HepG2 (cell line): ENCODE measurements around the gene KRI1. TPM values are rescaled to one million over a fixed set of nuclear protein-coding genes. Genes with fewer than 3 reads are reported as not detected.
A peak's percentile ranks its signal among the peaks of the same experiment; 100 is the strongest.

ENCODE experiments used
- ARNTL ChIP-seq: sonication (generic); formaldehyde crosslinking; IDR thresholded peaks from 2 replicates; pipeline ENCODE4 v1.4.0; 2020; ENCODE audit warnings: mild to moderate bottlenecking, missing genetic modification reagents
- ATF7-NPFF ChIP-seq: sonication (generic); formaldehyde crosslinking; IDR thresholded peaks from 2 replicates; pipeline ENCODE4 v1.8.1; 2023; ENCODE audit warnings: mild to moderate bottlenecking, low read depth, missing genetic modification reagents, moderate library complexity
- CCAR2 ChIP-seq: fragments of 200-400 bp; formaldehyde crosslinking; optimal IDR thresholded peaks from 2 replicates; pipeline ENCODE3; 2018; ENCODE audit warnings: low read depth, mild to moderate bottlenecking, low read length, moderate library complexity
- CENPT ChIP-seq: sonication (generic); formaldehyde crosslinking; IDR thresholded peaks from 2 replicates; pipeline ENCODE4 v1.8.0; 2022; ENCODE audit warnings: low read depth, mild to moderate bottlenecking, moderate library complexity, missing genetic modification reagents
- DZIP1 ChIP-seq: sonication (generic); formaldehyde crosslinking; IDR thresholded peaks from 2 replicates; pipeline ENCODE4 v1.5.0; 2020; ENCODE audit warnings: mild to moderate bottlenecking, missing genetic modification reagents
- HDAC2 ChIP-seq: sonication (generic); formaldehyde crosslinking; IDR thresholded peaks from 2 replicates; pipeline ENCODE4 v1.4.0; 2020; ENCODE audit warnings: missing genetic modification reagents
- KDM5B ChIP-seq: sonication (generic); formaldehyde crosslinking; IDR thresholded peaks from 2 replicates; pipeline ENCODE4 v1.4.0; 2020; ENCODE audit warnings: missing genetic modification reagents, mild to moderate bottlenecking, borderline replicate concordance
- MAZ ChIP-seq, 2 experiments: sonication (generic) in 1 of 2; formaldehyde crosslinking in 1 of 2; IDR thresholded peaks; 2 replicates each; pipeline versions ENCODE4 v1.5.0 to v1.6.1; 2012 to 2020; ENCODE audit warnings: low read depth in 2 of 2, mild to moderate bottlenecking in 2 of 2, borderline replicate concordance in 1 of 2, improper control_type of control experiment in 1 of 2, low read length in 1 of 2, missing genetic modification reagents in 1 of 2, moderate library complexity in 1 of 2
- NPAS2 ChIP-seq: sonication (generic); formaldehyde crosslinking; IDR thresholded peaks from 2 replicates; pipeline ENCODE4 v1.8.0; 2022; ENCODE audit warnings: mild to moderate bottlenecking, missing genetic modification reagents, borderline replicate concordance
- PRDM10 ChIP-seq: sonication (generic); formaldehyde crosslinking; IDR thresholded peaks from 2 replicates; pipeline ENCODE4 v1.4.0; 2020; ENCODE audit warnings: low read depth, missing genetic modification reagents
- TBX2 ChIP-seq: sonication (generic); formaldehyde crosslinking; IDR thresholded peaks from 2 replicates; pipeline ENCODE4 v1.5.0; 2020; ENCODE audit warnings: missing genetic modification reagents, mild to moderate bottlenecking, borderline replicate concordance
- ZGPAT ChIP-seq: IDR thresholded peaks from 2 replicates; pipeline ENCODE4 v1.6.1; 2016; ENCODE audit warnings: mild to moderate bottlenecking
- ZNF12 ChIP-seq: sonication (generic); formaldehyde crosslinking; IDR thresholded peaks from 2 replicates; pipeline ENCODE4 v1.5.0; 2020; ENCODE audit warnings: missing genetic modification reagents
- ZNF24 ChIP-seq: fragments of 450-650 bp; IDR thresholded peaks from 2 replicates; pipeline ENCODE4 v1.6.1; 2017; ENCODE audit warnings: antibody characterized with exemption, mild to moderate bottlenecking
- ZNF350 ChIP-seq: sonication (generic); formaldehyde crosslinking; IDR thresholded peaks from 2 replicates; pipeline ENCODE4 v1.4.0; 2020; ENCODE audit warnings: mild to moderate bottlenecking, low read depth, missing genetic modification reagents, borderline replicate concordance
- ZNF574 ChIP-seq: sonication (generic); formaldehyde crosslinking; IDR thresholded peaks from 2 replicates; pipeline ENCODE4 v1.4.0; 2020; ENCODE audit warnings: missing genetic modification reagents
- ZNF619 ChIP-seq: sonication (generic); formaldehyde crosslinking; IDR thresholded peaks from 2 replicates; pipeline ENCODE4 v1.4.0; 2020; ENCODE audit warnings: mild to moderate bottlenecking, missing genetic modification reagents
- polyA plus RNA-seq, 8 experiments: library from polyadenylated mRNA; depleted of rRNA in 3 of 8; stranded (reverse) in 7 of 8; unstranded in 1 of 8; fragments of >200 nt; fragmentation: Illumina TruSeq in 4 of 8; extraction: Trizol in 4 of 8; gene quantifications; 2 replicates each; pipeline versions ENCODE4 v1.2.1 to v1.2.3, GENCODE V29; 2011 to 2016; ENCODE audit warnings: low read depth in 4 of 8, missing spikeins in 1 of 8, mixed read lengths in 1 of 8; ENCODE audit not compliant: insufficient read depth in 1 of 8
- total RNA-seq, 5 experiments: library from RNA; depleted of rRNA; stranded (reverse); fragments of >200 nt; fragmentation: Illumina TruSeq; extraction: Trizol; gene quantifications; 2 replicates each; pipeline ENCODE4 v1.2.3, GENCODE V29; 2016; ENCODE audit warnings: low read depth in 1 of 5

Gene KRI1
- total and polyA plus RNA-seq, 2 of the 13 experiments (the other 11 are each of a cell fraction or from before 2014, with no cell fraction given) = 9.1 to 11.7 TPM

DNA sequence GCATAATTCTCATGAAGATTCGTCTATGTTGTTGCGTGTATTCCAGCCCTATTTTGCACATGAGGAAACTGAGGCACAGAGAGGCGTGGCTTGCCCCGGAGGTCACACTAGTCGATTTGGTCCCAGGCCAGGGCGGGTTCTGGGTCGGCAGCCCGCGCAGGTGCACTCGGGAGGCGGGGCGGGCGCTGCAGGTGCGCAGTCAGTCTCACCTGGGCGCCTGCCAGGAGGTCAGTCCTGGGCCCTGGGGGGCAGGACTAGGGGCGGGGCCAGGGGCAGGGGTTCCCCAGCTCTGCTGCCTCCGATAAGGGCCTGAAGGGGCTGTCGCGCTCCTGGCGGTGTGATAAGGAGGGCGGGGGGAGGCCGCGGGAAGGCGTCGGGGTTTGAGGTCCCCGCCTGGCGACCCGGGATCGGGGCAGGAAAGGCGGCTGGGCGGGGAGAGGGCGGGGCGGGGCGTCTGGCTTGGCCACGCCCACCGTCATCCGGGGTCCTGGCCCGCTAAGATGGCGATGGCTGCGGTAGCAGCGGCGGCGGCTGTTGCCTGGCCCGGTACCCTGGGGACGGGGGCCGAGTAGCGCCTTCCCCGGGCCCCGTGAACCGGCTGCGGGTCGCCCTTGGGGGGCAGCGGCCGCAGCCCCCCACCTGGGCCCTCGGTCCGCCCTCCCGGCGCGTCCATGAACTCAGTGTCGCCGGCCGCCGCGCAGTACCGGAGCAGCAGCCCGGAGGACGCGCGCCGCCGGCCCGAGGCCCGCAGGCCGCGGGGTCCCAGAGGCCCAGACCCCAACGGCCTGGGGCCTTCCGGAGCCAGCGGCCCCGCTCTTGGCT, 22.2 kb downstream of the KRI1 start, which contains the start of gene ATG4D (continued):
- no peak for TF ChIP-seq CENPT
- no peak for TF ChIP-seq ZNF574
- TF ChIP-seq ZNF350 (CRISPR knock-in tag) = no peak
- TF ChIP-seq ZNF24 = no peak
- no peak for TF ChIP-seq CCAR2
- no peak; the same call in 1 of the 2 replicates for TF ChIP-seq ATF7-NPFF (CRISPR knock-in tag)
- TF ChIP-seq ZGPAT (CRISPR knock-in tag) = no peak
- no peak for TF ChIP-seq MAZ (IDR thresholded peaks at IDR 0.05; ENCODE audit: borderline replicate concordance, low read depth, low read length)
- no peak for TF ChIP-seq MAZ (CRISPR knock-in tag; IDR thresholded peaks at IDR 0.05; ENCODE audit: low read depth)
- no peak for TF ChIP-seq ZNF619 (CRISPR knock-in tag)
- TF ChIP-seq DZIP1 = no peak
- no peak for TF ChIP-seq NPAS2 (CRISPR knock-in tag)
- TF ChIP-seq ARNTL = no peak
- no peak for TF ChIP-seq PRDM10 (CRISPR knock-in tag)
- TF ChIP-seq HDAC2 (CRISPR knock-in tag) = no peak; the same call in 1 of the 2 replicates
- TF ChIP-seq KDM5B (CRISPR knock-in tag) = no peak
- no peak for TF ChIP-seq ZNF12 (CRISPR knock-in tag)
- TF ChIP-seq TBX2 (CRISPR knock-in tag) = 0 out of 2 replicates have a peak, but pooled peaks have one; percentile 26
